ENCODE results near the gene VPS26B.

The VPS26B gene

DNA sequence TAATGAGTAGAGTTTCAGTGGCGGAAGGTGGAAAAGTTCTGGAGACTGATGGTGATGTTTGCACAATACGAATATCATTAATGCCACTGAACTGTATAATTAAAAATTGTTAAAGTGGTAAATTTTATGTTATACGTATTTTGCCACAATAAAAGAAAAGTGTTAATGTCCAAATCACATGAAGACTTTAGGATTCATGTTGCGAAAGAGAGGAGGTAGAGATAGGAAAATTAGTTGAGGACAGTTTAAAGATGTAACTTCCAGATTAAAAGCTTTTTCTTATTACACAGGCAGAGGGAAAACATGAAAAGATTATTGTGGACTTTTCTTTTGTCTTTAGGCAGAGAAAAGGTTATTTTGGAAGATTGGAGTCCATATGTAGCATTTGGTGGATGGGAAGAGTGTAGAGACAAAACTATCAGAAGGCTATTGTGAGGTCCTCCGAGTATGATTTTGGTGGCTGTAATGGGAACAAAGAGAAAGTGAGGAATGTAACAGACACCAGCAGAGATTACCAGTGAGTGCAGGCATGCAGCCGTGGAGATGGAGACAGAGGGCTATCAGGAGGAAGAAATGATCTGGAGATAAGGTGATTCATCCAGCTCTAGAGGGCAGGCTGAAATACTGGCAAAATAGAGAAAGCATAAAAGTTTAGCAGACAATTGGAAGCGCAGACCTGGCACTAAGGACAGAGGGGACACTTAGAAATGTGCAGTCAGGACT is 12.5 kb downstream of the VPS26B start:
- Histone ChIP-seq H3K9me3 (ENCODE audit: insufficient read depth, low read length, severe bottlenecking) (no peaks in the 10 kb centered on the region), H3K36me3 (ENCODE audit: insufficient read depth, low read length) (peaks cover 85% of the 10 kb centered on the region), H2AFZ (ENCODE audit: low read depth, low read length) (no peak overlapping the region), H3K27me3 (ENCODE audit: insufficient read depth, low read length, poor library complexity) (no peaks in the 10 kb centered on the region), H3K9ac (ENCODE audit: low read depth, low read length) (no peak overlapping the region), H3K27ac (ENCODE audit: low read length) (no peak overlapping the region), H3K79me2 (ENCODE audit: insufficient read depth, low read length) (peaks cover 38% of the 10 kb centered on the region), H3K4me2 (ENCODE audit: insufficient read depth, low read length) (no peak overlapping the region), H3K4me1 (ENCODE audit: insufficient read depth, low read length) (0 out of 2 replicates have a peak, but pooled peaks cover 3% of the 10 kb centered on the region), H3K4me3 (ENCODE audit: low read depth in 1 of 2, low read length in 2 of 2) (no peak overlapping the region), H4K20me1 (ENCODE audit: insufficient read depth, low read length) (peaks cover 30% of the 10 kb centered on the region)
- DNase-seq (no peak), ATAC-seq (ENCODE audit: insufficient read depth, low read depth) (no peak)
- no peak for TF ChIP-seq EZH2 (IDR thresholded peaks at IDR 0.05; ENCODE audit: borderline replicate concordance, low read depth, low read length, severe bottlenecking)
- TF ChIP-seq, protein P1, sequence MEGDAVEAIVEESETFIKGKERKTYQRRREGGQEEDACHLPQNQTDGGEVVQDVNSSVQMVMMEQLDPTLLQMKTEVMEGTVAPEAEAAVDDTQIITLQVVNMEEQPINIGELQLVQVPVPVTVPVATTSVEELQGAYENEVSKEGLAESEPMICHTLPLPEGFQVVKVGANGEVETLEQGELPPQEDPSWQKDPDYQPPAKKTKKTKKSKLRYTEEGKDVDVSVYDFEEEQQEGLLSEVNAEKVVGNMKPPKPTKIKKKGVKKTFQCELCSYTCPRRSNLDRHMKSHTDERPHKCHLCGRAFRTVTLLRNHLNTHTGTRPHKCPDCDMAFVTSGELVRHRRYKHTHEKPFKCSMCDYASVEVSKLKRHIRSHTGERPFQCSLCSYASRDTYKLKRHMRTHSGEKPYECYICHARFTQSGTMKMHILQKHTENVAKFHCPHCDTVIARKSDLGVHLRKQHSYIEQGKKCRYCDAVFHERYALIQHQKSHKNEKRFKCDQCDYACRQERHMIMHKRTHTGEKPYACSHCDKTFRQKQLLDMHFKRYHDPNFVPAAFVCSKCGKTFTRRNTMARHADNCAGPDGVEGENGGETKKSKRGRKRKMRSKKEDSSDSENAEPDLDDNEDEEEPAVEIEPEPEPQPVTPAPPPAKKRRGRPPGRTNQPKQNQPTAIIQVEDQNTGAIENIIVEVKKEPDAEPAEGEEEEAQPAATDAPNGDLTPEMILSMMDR (IDR thresholded peaks at IDR 0.05; ENCODE audit: borderline replicate concordance, extremely low read depth, low read length, poor library complexity, severe bottlenecking): no peak

DNA sequence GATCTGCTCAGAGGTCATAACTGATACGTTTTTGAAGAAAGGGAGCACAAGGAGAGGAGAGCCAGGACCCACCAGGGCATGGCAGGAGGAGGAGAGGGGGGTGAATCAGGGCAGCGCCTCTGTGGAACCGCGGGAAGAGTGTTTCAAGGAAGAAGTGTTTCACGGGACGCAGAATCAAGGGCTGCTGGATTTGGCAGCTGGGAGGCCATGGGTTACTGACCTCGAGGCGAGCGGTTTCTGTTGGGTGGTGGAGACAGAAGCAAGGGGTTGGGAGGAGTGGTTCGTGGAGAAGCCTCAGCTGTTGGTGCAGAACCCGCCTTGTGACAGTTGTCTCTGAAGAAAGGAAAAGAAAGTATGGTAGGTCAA is 13.1 kb downstream of the VPS26B start:
- Histone ChIP-seq H3K27ac (ENCODE audit: low read length) (no peak overlapping the region), H3K4me2 (ENCODE audit: insufficient read depth, low read length) (no peak overlapping the region), H3K9me3 (ENCODE audit: insufficient read depth, low read length, severe bottlenecking) (no peaks in the 10 kb centered on the region), H3K4me1 (ENCODE audit: insufficient read depth, low read length) (0 out of 2 replicates have a peak, but pooled peaks cover 1% of the 10 kb centered on the region), H3K9ac (ENCODE audit: low read depth, low read length) (no peak overlapping the region), H3K79me2 (ENCODE audit: insufficient read depth, low read length) (peaks cover 33% of the 10 kb centered on the region), H3K36me3 (ENCODE audit: insufficient read depth, low read length) (peaks cover 85% of the 10 kb centered on the region), H2AFZ (ENCODE audit: low read depth, low read length) (no peak overlapping the region), H4K20me1 (ENCODE audit: insufficient read depth, low read length) (peaks cover 25% of the 10 kb centered on the region), H3K4me3 (ENCODE audit: low read depth in 1 of 2, low read length in 2 of 2) (no peak overlapping the region), H3K27me3 (ENCODE audit: insufficient read depth, low read length, poor library complexity) (no peaks in the 10 kb centered on the region)
- no peak for TF ChIP-seq EZH2 (IDR thresholded peaks at IDR 0.05; ENCODE audit: borderline replicate concordance, low read depth, low read length, severe bottlenecking)
- TF ChIP-seq, protein P1 (IDR thresholded peaks at IDR 0.05; ENCODE audit: borderline replicate concordance, extremely low read depth, low read length, poor library complexity, severe bottlenecking): no peak
- no peak for DNase-seq
- no peak for ATAC-seq (ENCODE audit: insufficient read depth, low read depth)

DNA sequence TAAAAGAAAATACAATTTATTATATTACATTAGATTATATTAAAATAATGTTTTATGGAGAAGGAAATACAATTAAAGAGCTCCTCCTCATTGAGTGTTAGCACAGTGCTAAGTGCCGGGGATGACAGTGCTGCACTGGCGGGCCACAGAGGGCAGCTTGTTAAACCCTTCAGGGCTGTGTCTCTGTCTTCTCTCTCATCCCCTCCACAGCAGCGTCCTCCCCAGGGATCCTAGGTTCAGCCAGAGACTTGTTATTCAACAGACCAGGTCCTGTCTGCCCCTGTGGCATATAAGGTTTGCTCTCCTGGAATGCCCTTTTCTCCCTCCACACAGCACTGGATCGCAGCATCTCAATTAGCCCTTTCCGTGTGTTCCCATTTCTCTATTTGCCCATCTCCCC is 14.5 kb downstream of the VPS26B start:
- TF ChIP-seq EZH2 (IDR thresholded peaks at IDR 0.05; ENCODE audit: borderline replicate concordance, low read depth, low read length, severe bottlenecking): no peak
- TF ChIP-seq, protein P1 (IDR thresholded peaks at IDR 0.05; ENCODE audit: borderline replicate concordance, extremely low read depth, low read length, poor library complexity, severe bottlenecking): no peak
- Histone ChIP-seq H3K9me3 (ENCODE audit: insufficient read depth, low read length, severe bottlenecking) (no peaks in the 10 kb centered on the region), H3K79me2 (ENCODE audit: insufficient read depth, low read length) (peaks cover 20% of the 10 kb centered on the region), H4K20me1 (ENCODE audit: insufficient read depth, low read length) (peaks cover 13% of the 10 kb centered on the region; the same call in 1 of the 2 replicates), H3K36me3 (ENCODE audit: insufficient read depth, low read length) (peaks cover 91% of the 10 kb centered on the region), H3K4me2 (ENCODE audit: insufficient read depth, low read length) (no peak overlapping the region), H3K27me3 (ENCODE audit: insufficient read depth, low read length, poor library complexity) (no peaks in the 10 kb centered on the region), H3K4me3 (ENCODE audit: low read depth in 1 of 2, low read length in 2 of 2) (no peak overlapping the region), H2AFZ (ENCODE audit: low read depth, low read length) (no peak overlapping the region), H3K9ac (ENCODE audit: low read depth, low read length) (no peak overlapping the region), H3K4me1 (ENCODE audit: insufficient read depth, low read length) (no peaks in the 10 kb centered on the region), H3K27ac (ENCODE audit: low read length) (no peak overlapping the region)
- DNase-seq: no peak
- no peak for ATAC-seq (ENCODE audit: insufficient read depth, low read depth)
